ENCODE results near the gene ANKMY1.

ANKMY1 gene

DNA sequence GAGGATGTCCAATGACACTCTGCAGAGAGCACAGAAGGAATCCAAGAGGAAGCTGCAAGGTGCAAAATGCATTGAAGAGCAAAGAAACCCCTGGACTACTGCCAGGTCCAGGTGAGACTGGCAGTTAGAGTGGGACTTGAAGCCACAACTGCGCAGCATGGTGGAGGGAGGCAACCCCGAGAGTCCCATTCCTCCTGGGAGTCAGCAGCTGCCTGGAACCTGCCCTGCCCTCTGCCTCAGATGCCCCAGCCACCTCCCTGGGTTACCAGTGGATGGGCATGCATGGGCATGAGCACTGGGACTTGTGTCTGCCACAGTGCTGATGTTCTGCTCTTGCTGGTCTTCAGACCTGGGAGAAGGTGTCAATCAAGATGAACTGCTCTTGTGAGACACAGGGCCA is 43.2 kb downstream of the ANKMY1 start:
- Histone ChIP-seq H3K4me1 (ENCODE audit: low read depth, poor library complexity, severe bottlenecking) (peaks cover 4% of the 10 kb centered on the region), H3K36me3 (ENCODE audit: insufficient read depth) (no peaks in the 10 kb centered on the region), H4K20me1 (ENCODE audit: insufficient read depth) (no peaks in the 10 kb centered on the region), H3K27me3 (ENCODE audit: insufficient read depth, low read depth) (no peaks in the 10 kb centered on the region), H3K4me2 (no peak overlapping the region), H3K9ac (no peak overlapping the region), H3K27ac (no peak overlapping the region), H3K4me3 (IDR thresholded peaks at IDR 0.05; ENCODE audit: insufficient read depth, low read depth, low read length) (no peak overlapping the region), H3K79me2 (ENCODE audit: insufficient read depth, low read depth) (no peaks in the 10 kb centered on the region), H2AFZ (ENCODE audit: low read depth) (no peak overlapping the region)
- TF ChIP-seq, protein P1, sequence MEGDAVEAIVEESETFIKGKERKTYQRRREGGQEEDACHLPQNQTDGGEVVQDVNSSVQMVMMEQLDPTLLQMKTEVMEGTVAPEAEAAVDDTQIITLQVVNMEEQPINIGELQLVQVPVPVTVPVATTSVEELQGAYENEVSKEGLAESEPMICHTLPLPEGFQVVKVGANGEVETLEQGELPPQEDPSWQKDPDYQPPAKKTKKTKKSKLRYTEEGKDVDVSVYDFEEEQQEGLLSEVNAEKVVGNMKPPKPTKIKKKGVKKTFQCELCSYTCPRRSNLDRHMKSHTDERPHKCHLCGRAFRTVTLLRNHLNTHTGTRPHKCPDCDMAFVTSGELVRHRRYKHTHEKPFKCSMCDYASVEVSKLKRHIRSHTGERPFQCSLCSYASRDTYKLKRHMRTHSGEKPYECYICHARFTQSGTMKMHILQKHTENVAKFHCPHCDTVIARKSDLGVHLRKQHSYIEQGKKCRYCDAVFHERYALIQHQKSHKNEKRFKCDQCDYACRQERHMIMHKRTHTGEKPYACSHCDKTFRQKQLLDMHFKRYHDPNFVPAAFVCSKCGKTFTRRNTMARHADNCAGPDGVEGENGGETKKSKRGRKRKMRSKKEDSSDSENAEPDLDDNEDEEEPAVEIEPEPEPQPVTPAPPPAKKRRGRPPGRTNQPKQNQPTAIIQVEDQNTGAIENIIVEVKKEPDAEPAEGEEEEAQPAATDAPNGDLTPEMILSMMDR (conservative IDR thresholded peaks at IDR 0.05; ENCODE audit: low read depth, low read length) = no peak

DNA sequence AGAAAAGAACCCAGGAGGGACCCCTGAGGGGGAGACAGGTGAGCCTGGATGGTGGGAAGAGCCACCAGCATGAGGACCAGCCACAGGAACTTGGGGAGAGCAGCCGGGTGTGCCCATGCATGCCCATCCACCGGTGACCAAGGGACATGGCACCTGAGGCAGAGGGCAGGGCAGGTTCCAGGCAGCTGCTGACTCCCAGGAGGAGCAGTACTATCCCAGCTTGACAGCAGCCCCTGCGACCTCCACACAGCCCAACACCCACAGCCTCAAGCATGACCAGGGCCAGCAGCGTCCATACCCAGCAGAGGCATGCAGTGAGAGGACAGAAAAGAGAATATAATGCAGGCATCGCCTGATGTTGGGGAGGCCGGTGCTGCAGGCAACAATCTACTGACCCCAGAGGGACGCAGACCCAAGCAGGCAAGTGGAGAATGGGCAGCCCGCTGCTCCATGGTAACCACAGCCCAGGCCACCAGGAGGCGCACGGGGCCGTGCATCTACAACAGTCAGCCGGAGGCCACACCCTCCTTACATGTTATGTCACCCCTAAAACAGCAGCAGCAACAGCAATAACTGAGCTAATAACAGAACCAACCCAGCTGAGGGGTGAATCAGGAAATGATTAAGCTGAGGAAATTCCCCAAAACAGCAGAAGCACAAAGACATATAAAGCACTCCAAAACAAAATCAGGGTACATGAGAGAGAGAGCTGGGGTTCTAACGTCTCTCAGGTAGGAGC is 44.1 kb downstream of the ANKMY1 start:
- H3K9ac ChIP-seq = no peak overlapping the region
- no peak overlapping the region for H3K4me2 ChIP-seq
- H3K27ac ChIP-seq = no peak overlapping the region
- H3K36me3 ChIP-seq (ENCODE audit: insufficient read depth) = no peaks in the 10 kb centered on the region
- TF ChIP-seq, protein P1 (conservative IDR thresholded peaks at IDR 0.05; ENCODE audit: low read depth, low read length) = peak; percentile 73
- no peaks in the 10 kb centered on the region for H3K79me2 ChIP-seq (ENCODE audit: insufficient read depth, low read depth)
- H2AFZ ChIP-seq (ENCODE audit: low read depth) = no peak overlapping the region
- H4K20me1 ChIP-seq (ENCODE audit: insufficient read depth) = no peaks in the 10 kb centered on the region
- H3K4me3 ChIP-seq (IDR thresholded peaks at IDR 0.05; ENCODE audit: insufficient read depth, low read depth, low read length) = no peak overlapping the region
- no peaks in the 10 kb centered on the region for H3K27me3 ChIP-seq (ENCODE audit: insufficient read depth, low read depth)
- peaks cover 4% of the 10 kb centered on the region for H3K4me1 ChIP-seq (ENCODE audit: low read depth, poor library complexity, severe bottlenecking)

DNA sequence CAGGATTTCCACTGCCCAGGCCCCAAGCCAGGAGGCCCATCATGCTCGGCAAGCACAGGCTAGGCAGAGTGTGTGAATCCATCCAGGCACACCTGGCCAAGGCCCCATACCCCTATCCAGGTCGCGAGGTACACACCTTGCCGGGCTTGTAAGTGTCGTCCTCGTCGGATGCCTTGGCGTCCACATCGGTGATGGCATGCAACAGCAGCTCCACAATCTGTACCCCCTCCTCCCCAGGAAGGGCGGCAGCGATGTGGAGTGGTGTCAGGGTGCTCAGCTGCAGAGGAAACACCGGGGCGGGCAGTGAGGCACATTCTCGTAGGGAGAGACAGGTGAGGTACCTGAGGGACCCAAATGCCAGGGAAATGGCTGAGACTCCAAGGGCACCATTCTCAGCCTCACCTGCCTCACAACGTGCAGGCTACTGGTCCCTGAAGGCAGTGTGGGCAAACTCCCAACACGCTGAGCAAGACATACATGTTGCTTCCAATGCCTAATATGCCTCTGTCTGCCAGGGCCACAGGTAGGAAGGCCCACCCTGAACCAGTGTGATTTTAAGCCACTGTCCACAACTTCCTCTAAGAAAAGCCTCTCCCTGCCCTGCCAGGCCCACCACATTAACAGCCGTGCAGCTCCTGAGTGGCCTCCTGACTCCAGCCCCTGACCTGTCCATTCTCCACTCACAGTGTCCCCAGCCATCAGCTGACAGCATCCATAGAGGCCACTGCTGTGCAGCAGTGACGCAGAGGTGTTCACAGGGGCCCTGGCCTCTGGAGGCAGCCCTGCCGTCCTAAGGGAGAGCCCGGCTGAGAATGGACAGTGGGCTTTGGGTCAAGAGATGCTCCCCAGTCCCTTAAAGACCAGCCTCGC is 44.9 kb downstream of the ANKMY1 start:
- H2AFZ ChIP-seq (ENCODE audit: low read depth) = no peak overlapping the region
- no peak overlapping the region for H3K4me2 ChIP-seq
- H3K27ac ChIP-seq = no peak overlapping the region
- TF ChIP-seq, protein P1 (conservative IDR thresholded peaks at IDR 0.05; ENCODE audit: low read depth, low read length) = no peak
- H3K4me3 ChIP-seq (IDR thresholded peaks at IDR 0.05; ENCODE audit: insufficient read depth, low read depth, low read length) = no peak overlapping the region
- H3K79me2 ChIP-seq (ENCODE audit: insufficient read depth, low read depth) = no peaks in the 10 kb centered on the region
- H3K9ac ChIP-seq = no peak overlapping the region
- H4K20me1 ChIP-seq (ENCODE audit: insufficient read depth) = no peaks in the 10 kb centered on the region
- H3K4me1 ChIP-seq (ENCODE audit: low read depth, poor library complexity, severe bottlenecking) = peaks cover 4% of the 10 kb centered on the region
- H3K27me3 ChIP-seq (ENCODE audit: insufficient read depth, low read depth) = no peaks in the 10 kb centered on the region
- H3K36me3 ChIP-seq (ENCODE audit: insufficient read depth) = no peaks in the 10 kb centered on the region

DNA sequence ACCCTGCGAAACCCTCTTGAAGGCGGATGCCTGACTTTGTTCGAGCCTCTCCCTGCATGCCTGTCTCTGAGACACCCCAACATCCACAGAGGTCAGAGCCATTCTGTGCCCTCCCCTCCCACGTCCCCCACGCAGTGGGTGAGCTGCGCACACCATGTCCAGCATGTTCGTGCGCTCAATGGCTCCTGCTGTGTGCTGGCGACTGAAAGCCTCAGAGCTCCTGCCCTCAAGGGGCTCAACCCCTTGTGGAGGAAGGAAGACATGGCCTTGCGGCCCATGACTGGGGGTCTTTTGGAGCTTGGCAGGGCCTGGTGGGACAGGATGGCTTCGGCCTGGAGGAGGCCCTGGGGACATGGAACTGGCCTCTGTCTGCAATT is 45.7 kb downstream of the ANKMY1 start:
- Histone ChIP-seq H3K27me3 (ENCODE audit: insufficient read depth, low read depth) (no peaks in the 10 kb centered on the region), H3K79me2 (ENCODE audit: insufficient read depth, low read depth) (no peaks in the 10 kb centered on the region), H3K4me3 (IDR thresholded peaks at IDR 0.05; ENCODE audit: insufficient read depth, low read depth, low read length) (no peak overlapping the region), H3K36me3 (ENCODE audit: insufficient read depth) (no peaks in the 10 kb centered on the region), H3K4me2 (no peak overlapping the region), H4K20me1 (ENCODE audit: insufficient read depth) (no peaks in the 10 kb centered on the region), H3K9ac (no peak overlapping the region), H3K27ac (no peak overlapping the region), H3K4me1 (ENCODE audit: low read depth, poor library complexity, severe bottlenecking) (peaks cover 4% of the 10 kb centered on the region), H2AFZ (ENCODE audit: low read depth) (no peak overlapping the region)
- TF ChIP-seq, protein P1 (conservative IDR thresholded peaks at IDR 0.05; ENCODE audit: low read depth, low read length) = no peak
